HepG2 (cell line): ENCODE measurements around the gene NHSL1. TPM values are rescaled to one million over a fixed set of nuclear protein-coding genes. Genes with fewer than 3 reads are reported as not detected.

Source experiments
- ARID3A ChIP-seq: IDR thresholded peaks from 2 replicates; pipeline ENCODE4 v1.6.1; 2012; ENCODE audit warnings: low read depth, low read length, improper control_type of control experiment
- CHD4 ChIP-seq: fragments of 200-600 bp; sonication (generic); IDR thresholded peaks from 2 replicates; pipeline ENCODE4 v1.7.0; 2017; ENCODE audit warnings: mild to moderate bottlenecking, low read length, borderline replicate concordance
- FOSL2 ChIP-seq: sonication (generic); formaldehyde crosslinking; IDR thresholded peaks from 2 replicates; pipeline ENCODE4 v1.4.0; 2020; ENCODE audit warnings: missing genetic modification reagents
- IKZF1 ChIP-seq: fragments of 450-650 bp; IDR thresholded peaks from 2 replicates; pipeline ENCODE4 v1.7.1; 2016
- KDM2A ChIP-seq: sonication (generic); formaldehyde crosslinking; IDR thresholded peaks from 2 replicates; pipeline ENCODE4 v1.4.0; 2020; ENCODE audit warnings: low read depth, missing genetic modification reagents, borderline replicate concordance
- MEIS2 ChIP-seq: sonication (generic); formaldehyde crosslinking; IDR thresholded peaks from 2 replicates; pipeline ENCODE4 v1.9.0; 2021; ENCODE audit warnings: mild to moderate bottlenecking, missing genetic modification reagents
- PLSCR1 ChIP-seq: sonication (generic); formaldehyde crosslinking; IDR thresholded peaks from 2 replicates; pipeline ENCODE4 v1.5.0; 2020; ENCODE audit warnings: missing genetic modification reagents, mild to moderate bottlenecking, borderline replicate concordance
- TBP ChIP-seq: sonication (generic); formaldehyde crosslinking; IDR thresholded peaks from 2 replicates; pipeline ENCODE4 v1.5.0; 2020; ENCODE audit warnings: missing genetic modification reagents
- YEATS4 ChIP-seq: sonication (generic); formaldehyde crosslinking; IDR thresholded peaks from 2 replicates; pipeline ENCODE4 v1.4.0; 2020; ENCODE audit warnings: missing genetic modification reagents, borderline replicate concordance
- ZBTB7B ChIP-seq: sonication (generic); formaldehyde crosslinking; IDR thresholded peaks from 2 replicates; pipeline ENCODE4 v1.4.0; 2020; ENCODE audit warnings: missing genetic modification reagents
- ZIK1 ChIP-seq: sonication (generic); formaldehyde crosslinking; IDR thresholded peaks from 2 replicates; pipeline ENCODE4 v1.5.0; 2020; ENCODE audit warnings: mild to moderate bottlenecking, low read depth, missing genetic modification reagents, borderline replicate concordance
- ZNF292 ChIP-seq: sonication (generic); formaldehyde crosslinking; IDR thresholded peaks from 2 replicates; pipeline ENCODE4 v1.8.1; 2022; ENCODE audit warnings: mild to moderate bottlenecking, low read depth, missing genetic modification reagents, borderline replicate concordance
- ZNF546 ChIP-seq: sonication (generic); formaldehyde crosslinking; conservative IDR thresholded peaks from 2 replicates; pipeline ENCODE4 v1.8.1; 2023; ENCODE audit warnings: mild to moderate bottlenecking, missing genetic modification reagents
- ZNF75D ChIP-seq: sonication (generic); formaldehyde crosslinking; IDR thresholded peaks from 2 replicates; pipeline ENCODE4 v1.8.1; 2023; ENCODE audit warnings: missing genetic modification reagents, mild to moderate bottlenecking, borderline replicate concordance
- ZNF784 ChIP-seq: sonication (generic); formaldehyde crosslinking; IDR thresholded peaks from 2 replicates; pipeline ENCODE4 v1.5.1; 2020; ENCODE audit warnings: missing genetic modification reagents, mild to moderate bottlenecking, borderline replicate concordance
- ZNF788 ChIP-seq: sonication (generic); formaldehyde crosslinking; IDR thresholded peaks from 2 replicates; pipeline ENCODE4 v1.5.0; 2020; ENCODE audit warnings: mild to moderate bottlenecking, missing genetic modification reagents, borderline replicate concordance
- ZNF792 ChIP-seq: IDR thresholded peaks from 2 replicates; pipeline ENCODE4 v1.6.1; 2016
- polyA plus RNA-seq, 8 experiments: library from polyadenylated mRNA; depleted of rRNA in 3 of 8; stranded (reverse) in 7 of 8; unstranded in 1 of 8; fragments of >200 nt; fragmentation: Illumina TruSeq in 4 of 8; extraction: Trizol in 4 of 8; gene quantifications; 2 replicates each; pipeline versions ENCODE4 v1.2.1 to v1.2.3, GENCODE V29; 2011 to 2016; ENCODE audit warnings: low read depth in 4 of 8, missing spikeins in 1 of 8, mixed read lengths in 1 of 8; ENCODE audit not compliant: insufficient read depth in 1 of 8
- total RNA-seq, 5 experiments: library from RNA; depleted of rRNA; stranded (reverse); fragments of >200 nt; fragmentation: Illumina TruSeq; extraction: Trizol; gene quantifications; 2 replicates each; pipeline ENCODE4 v1.2.3, GENCODE V29; 2016; ENCODE audit warnings: low read depth in 1 of 5
- TF ChIP-seq, protein P1 (sequence below): sonication (generic); formaldehyde crosslinking; IDR thresholded peaks from 2 replicates; pipeline ENCODE4 v1.8.1; 2023; ENCODE audit warnings: mild to moderate bottlenecking, moderate library complexity, missing genetic modification reagents
- TF ChIP-seq, protein P2 (sequence below): sonication (generic); formaldehyde crosslinking; IDR thresholded peaks from 2 replicates; pipeline ENCODE4 v1.8.0; 2022; ENCODE audit warnings: missing genetic modification reagents, mild to moderate bottlenecking, borderline replicate concordance
- TF ChIP-seq, protein P3 (sequence below): IDR thresholded peaks from 2 replicates; pipeline ENCODE4 v1.6.1; 2016; ENCODE audit warnings: low read depth

The NHSL1 gene
- total and polyA plus RNA-seq, 2 of the 13 experiments (the other 11 are each of a cell fraction or from before 2014, with no cell fraction given), result 24.9 to 53.6 TPM

DNA sequence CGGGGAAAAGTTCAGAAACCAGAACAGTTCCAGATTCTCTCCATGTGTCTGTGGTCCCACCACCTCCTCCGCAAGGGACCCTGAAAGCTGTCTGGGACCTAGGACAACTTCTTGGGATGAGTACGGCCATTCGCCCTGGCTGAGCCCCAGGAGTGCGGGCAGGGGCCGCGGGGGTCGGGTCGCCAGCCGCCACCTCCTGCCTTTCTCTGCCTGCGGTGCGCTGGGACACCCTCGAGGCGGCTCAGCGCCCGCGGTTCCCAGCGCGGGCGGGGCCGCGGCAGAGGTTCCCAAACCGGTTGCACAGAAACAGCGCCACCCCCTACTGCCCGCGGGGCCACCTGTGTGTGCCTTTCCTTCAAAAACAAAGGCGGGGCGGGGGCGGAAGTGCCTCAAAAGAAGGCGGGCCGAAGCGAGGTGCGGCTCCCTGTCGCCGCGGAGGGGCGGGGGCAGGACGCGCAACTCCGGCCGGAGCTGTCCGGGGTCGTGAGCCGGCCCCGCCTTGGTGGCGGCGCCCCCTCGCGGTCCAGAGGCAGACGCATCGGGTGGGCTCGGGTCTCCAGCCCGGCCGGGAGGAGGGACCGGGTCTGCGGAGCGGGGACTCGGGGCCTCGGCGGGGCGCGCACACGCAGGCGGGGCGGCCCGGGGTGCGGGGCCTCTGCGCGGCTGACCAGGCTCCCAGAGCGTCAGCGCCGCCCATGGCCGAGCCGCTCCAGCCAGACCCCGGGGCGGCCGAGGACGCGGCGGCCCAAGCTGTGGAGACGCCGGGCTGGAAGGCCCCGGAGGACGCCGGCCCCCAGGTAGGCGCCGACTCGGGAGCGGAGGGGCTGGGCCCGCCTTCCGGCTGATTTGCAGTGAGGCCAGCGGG lies 95.3 kb downstream of the NHSL1 start, which contains the start of gene HEBP2 (continued):
- TF ChIP-seq PLSCR1 (CRISPR knock-in tag) (no peak), IKZF1 (no peak), ARID3A (no peak; the same call in 1 of the 2 replicates), ZNF292 (CRISPR knock-in tag) (no peak), ZNF792 (CRISPR knock-in tag) (peak; percentile 95), ZIK1 (CRISPR knock-in tag) (peak; percentile 53; the same call in 1 of the 2 replicates), ZBTB7B (CRISPR knock-in tag) (peak; percentile 96), YEATS4 (CRISPR knock-in tag) (peak; percentile 97), ZNF75D (CRISPR knock-in tag) (no peak), ZNF784 (CRISPR knock-in tag) (peak; percentile 71), FOSL2 (peak; percentile 41), KDM2A (CRISPR knock-in tag) (peak; percentile 78; the same call in 1 of the 2 replicates), MEIS2 (peak; percentile 84), ZNF546 (no peak), CHD4 (no peak), TBP (CRISPR knock-in tag) (0 out of 2 replicates have a peak, but pooled peaks have one; percentile 84), ZNF788 (CRISPR knock-in tag) (peak; percentile 80)
- TF ChIP-seq, protein P1, sequence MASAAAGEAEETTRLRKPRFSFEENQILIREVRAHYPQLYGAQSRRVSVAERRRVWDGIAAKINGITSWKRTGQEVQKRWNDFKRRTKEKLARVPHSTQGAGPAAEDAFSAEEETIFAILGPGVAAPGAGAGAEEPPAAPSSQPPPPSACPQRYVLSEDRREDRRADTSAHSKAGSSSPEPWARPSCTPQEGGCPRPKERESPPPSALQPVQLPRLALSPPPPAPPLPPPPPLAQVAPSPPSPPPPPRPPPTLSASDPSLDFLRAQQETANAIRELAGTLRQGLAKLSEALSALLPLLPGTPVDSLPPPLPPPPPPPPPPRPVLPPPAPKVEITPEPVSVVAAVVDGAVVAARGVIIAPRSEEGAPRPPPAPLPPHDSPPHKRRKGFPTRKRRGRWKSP, result peak; percentile 85
- TF ChIP-seq, protein P2, sequence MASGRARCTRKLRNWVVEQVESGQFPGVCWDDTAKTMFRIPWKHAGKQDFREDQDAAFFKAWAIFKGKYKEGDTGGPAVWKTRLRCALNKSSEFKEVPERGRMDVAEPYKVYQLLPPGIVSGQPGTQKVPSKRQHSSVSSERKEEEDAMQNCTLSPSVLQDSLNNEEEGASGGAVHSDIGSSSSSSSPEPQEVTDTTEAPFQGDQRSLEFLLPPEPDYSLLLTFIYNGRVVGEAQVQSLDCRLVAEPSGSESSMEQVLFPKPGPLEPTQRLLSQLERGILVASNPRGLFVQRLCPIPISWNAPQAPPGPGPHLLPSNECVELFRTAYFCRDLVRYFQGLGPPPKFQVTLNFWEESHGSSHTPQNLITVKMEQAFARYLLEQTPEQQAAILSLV (CRISPR knock-in tag), result peak; percentile 69; the same call in 1 of the 2 replicates
- TF ChIP-seq, protein P3, sequence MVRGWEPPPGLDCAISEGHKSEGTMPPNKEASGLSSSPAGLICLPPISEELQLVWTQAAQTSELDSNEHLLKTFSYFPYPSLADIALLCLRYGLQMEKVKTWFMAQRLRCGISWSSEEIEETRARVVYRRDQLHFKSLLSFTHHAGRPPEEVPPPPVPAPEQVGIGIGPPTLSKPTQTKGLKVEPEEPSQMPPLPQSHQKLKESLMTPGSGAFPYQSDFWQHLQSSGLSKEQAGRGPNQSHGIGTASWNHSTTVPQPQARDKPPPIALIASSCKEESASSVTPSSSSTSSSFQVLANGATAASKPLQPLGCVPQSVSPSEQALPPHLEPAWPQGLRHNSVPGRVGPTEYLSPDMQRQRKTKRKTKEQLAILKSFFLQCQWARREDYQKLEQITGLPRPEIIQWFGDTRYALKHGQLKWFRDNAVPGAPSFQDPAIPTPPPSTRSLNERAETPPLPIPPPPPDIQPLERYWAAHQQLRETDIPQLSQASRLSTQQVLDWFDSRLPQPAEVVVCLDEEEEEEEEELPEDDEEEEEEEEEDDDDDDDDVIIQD (CRISPR knock-in tag), result peak; percentile 79; the same call in 1 of the 2 replicates
